GM18868 (cell line): ENCODE measurements around the gene KLHDC4.
"Not testable (repeated sequence)": the region's sequence is repeated elsewhere in the genome, so short reads cannot be mapped to it uniquely, and the experiment has no call there.

ENCODE experiments used
- ATAC-seq: cut with Tn5 transposase; IDR thresholded peaks from one replicate; pipeline ENCODE4 v1.9.1; 2021; ENCODE audit warnings: mild to moderate bottlenecking, moderate library complexity; ENCODE audit not compliant: unreplicated experiment

KLHDC4 gene

DNA sequence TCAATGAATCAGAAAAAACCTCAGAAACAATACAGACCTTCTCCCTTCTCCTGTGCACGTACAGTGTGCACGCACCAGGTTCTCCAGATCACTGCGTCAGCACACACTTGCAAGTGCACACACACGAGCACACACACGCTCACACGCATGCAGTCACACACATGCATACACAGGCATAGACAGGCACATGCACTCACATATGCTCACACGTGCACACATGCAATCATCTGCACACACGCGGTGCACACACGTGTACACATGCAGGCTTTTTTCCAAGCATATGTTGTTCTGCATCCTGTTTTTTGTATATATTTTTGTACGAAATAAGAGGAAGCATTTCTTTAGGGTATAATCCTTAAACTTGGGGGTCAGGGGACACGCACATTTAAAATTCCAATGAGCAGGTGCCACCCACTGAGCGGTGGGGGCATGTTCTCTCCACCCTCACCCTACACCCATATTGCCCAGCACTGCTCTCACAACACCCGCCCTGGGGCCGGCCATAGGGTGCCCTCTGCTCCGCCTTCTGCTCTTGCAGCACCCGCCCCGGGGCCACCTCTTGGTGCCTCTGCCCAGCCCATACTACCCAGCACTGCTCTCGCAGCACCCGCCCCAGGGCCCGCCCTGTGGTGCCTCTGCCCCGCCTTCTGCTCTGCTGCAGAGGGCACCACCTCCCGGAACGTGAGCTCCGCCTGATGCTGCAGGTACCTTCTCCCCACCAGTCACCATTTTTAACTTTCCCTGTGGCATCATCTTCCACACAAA lies 20.9 kb downstream of the KLHDC4 start:
- ATAC-seq, result no peak

DNA sequence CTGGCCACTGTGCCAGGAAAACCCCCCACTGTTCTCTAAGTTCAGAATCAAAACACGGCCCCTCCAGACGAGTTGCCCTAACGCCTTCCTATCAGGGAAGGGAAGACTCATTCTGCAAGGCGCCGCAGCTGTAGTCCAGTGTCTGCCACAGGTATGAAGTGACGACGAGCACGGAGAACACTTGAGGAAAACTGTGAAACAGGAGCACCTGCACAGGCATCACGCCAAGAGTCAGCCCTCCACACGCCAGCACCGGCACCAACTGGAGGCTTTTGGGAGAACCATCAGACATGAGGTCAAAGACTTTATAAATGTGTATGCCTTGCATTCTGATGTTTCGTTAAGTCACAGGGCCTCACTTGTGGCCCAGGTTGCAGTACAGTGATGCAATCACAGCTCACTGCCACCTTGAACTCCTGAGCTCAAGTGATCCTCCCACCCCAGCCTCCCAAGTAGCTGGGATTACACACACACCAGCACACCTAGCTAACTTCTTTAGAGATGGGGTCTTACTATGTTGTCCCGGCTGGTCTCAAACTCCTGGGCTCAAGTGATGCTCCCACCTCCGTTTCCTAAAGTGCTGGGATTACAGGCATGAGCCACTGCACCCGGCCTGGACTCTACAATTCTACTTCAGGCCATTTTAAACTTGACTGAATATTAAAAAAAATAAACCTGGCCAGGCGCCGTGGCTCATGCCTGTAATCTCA lies 22.9 kb downstream of the KLHDC4 start:
- ATAC-seq, result no peak

DNA sequence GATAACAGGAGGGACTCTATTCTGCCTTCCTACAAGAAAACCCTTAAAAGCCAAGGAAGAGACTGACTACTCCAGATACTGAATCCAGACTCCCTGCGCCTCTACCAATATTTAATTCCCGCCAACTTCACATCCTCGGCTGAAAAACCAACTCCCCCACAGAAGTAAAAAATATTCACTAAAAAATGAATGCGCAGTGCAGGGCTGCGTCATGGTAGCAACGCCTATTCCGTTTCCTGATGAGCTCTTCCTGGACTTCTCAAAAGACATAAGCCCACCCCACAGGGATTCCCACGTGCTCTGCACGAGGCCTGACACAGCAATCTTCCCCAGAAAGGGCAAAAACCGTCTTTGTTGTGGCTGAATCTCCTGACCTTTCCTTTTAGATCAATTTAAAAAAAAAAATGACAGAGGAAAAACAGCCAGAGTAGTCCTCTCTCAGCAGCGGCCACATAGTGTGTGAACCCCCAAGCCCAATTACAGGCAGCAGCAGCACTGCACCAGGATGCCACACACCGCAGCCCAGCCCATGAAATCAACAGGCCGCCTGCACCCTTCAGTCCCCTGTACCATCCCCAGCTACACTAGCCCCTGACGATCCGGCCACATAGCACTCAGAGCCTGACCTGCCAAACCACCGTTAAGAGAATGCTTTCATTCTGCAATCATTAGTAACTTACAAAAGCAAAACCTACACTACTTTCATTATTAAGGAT lies 23.9 kb downstream of the KLHDC4 start:
- no peak for ATAC-seq

DNA sequence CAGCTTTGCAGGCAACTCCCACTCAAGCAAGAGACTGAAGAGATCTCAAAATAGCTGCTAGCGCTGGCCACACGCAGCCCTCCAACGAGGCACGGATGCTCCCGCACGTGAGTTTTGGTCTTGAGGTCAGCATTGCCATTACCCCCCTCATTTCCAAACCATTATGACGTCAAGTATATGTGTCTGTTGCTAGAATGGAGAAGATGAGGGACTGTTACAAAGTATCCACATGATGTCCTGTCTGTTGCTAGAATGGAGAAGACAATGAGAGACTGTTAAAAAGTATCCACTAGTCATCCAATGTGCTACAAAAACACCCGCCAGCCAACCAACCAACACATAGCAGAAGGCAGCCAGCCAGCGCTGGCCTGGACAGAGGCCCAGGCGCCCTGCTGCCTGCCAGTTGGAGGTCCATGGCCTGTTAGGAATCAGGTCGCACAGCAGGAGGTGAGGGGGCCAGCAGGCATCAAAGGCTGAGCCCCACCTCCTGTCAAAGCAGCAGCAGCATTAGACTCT lies 24.8 kb downstream of the KLHDC4 start:
- no peak for ATAC-seq

DNA sequence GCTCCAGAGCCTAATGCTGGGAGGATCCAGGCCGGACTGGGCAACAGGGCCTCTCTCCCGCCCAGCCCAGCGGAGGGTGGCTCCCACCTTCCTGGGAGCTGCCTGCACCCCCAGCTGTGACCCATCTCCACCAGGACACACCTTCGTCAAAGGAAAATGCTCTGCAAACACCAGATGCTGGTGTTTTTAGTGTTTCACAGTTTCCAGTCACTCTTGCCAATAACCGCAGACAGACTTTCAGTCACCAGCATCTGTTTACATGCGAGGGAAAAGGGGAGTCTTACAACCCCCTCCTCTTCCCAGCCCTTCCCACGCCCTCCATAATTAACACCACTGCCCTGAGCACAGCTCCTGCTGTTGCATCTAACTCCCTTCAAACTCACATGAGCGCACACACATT lies 25.3 kb downstream of the KLHDC4 start:
- no peak for ATAC-seq

DNA sequence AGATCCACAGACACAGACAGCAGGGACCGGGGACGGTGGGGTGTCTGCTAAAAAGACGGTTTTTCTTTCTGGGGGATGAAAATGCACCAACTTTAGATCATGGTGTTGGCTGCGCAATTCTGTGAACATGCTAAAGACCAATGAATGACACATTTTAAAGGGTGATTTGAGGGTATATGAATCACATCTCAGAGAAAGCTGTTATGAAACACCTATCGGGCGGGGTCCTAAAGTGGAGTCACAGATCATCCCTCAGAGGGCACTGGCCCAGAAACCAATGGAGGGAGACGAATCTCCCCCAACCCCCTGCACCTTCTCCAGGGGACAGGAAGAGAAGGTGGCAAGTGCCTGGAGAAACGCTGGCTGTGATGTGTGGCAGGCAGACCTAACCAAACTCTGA lies 26.0 kb downstream of the KLHDC4 start:
- ATAC-seq, result no peak

DNA sequence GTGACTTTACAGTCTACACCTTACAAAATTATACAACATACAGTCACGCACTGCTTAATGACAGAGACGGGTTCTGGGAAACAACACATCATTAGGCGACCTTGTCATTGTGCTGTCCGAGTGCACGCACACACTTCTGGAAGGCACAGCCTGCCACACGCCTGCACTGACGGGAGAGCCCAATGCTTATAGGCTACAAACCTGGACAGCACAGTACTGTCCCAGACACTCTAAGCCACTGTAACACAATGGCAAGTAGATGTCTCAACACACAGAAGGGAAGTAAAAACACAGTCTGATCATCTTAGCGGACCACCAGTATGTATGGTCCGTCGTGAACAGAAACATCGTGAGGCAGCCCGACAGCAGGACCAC lies 29.8 kb downstream of the KLHDC4 start:
- ATAC-seq, result no peak

DNA sequence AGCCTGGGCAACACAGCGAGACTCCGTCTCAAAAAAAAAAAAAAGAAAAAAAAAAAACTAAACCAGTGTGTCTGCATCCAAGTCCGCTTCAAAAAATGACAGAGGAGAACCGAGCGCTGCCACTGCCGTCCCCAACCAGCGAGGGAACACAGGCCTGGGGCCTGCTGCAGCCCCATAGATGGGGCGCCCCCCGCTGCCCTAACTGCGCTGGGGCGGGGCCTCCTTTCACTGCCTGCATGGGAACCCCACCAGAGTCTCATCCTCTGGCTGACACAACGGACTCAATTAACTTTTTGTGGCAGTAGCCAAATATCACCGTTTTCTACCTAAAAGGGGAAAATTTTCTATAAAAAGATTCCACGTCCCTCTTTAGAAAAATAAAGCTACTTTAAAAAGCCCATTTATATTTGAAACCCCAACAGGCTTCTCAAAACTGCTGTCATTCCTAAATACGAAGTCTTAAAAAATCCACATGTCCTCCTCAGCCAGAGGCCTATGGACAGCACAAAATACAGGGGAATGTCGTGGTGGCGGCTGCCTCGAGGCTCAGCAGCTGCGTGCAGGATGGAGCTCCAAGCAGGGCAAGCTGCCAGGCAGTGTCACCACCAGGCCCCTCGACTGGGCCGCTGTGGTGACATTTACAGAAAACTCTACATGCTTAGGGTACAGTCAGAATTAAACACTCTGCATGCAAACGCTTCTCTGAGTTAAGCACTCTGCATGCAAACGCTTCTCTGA lies 30.3 kb downstream of the KLHDC4 start:
- ATAC-seq, result no peak

DNA sequence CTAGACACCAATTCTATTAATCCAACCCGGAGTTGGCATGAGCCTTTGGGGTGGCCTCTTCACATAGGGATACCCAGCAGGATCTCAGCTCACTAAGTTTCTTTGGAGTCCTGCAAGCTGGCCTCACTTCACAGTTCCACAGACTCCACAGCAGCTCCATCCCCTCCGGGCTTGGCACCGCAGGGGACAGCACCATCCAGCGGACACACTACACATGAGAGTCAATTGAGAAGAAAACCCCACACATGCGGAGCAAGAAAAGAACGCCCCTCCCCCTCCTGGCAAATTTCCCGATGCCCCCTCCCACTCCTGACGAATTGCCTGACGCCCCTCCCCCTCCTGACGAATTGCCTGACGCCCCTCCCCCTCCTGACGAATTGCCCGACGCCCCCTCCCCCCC lies 31.1 kb downstream of the KLHDC4 start:
- no peak for ATAC-seq

DNA sequence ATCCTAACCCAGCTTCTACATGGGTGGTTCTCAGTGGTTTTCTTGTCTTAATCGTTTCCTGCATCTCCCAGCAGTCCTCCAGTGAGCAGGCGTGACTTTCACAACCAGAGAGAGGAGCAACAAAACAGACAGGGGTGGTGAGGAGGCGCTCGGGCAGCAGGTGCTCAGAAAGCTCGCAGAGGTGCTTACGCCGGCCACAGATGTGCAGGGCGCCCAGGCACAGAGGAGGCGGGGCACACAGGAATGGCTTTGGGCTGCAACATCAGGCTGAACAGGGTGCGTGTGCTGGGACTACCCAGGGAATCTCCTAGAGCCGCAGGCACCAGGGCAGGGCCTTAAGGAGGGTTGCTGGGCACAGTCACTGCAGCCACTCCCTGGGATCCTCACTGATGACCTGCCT lies 32.6 kb downstream of the KLHDC4 start:
- ATAC-seq, result no peak

DNA sequence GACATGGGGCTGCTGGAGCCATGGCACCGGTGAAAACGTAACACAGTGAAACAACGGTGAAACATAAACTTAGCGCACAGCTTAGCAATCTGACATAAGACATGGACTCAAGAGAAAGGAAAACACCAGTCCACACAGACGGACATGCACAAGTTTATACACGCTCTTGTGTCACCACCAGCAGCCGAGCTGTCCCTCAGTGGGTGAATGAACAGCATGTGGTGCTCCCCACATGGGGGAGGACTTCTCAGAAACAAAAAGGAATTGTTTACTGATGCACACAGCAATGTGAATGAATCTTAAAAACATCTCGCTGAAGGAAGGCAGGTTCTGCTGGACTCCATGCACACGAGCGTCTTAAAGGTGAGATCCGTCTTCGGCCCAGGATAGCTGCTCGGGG lies 34.2 kb downstream of the KLHDC4 start:
- ATAC-seq, result no peak

DNA sequence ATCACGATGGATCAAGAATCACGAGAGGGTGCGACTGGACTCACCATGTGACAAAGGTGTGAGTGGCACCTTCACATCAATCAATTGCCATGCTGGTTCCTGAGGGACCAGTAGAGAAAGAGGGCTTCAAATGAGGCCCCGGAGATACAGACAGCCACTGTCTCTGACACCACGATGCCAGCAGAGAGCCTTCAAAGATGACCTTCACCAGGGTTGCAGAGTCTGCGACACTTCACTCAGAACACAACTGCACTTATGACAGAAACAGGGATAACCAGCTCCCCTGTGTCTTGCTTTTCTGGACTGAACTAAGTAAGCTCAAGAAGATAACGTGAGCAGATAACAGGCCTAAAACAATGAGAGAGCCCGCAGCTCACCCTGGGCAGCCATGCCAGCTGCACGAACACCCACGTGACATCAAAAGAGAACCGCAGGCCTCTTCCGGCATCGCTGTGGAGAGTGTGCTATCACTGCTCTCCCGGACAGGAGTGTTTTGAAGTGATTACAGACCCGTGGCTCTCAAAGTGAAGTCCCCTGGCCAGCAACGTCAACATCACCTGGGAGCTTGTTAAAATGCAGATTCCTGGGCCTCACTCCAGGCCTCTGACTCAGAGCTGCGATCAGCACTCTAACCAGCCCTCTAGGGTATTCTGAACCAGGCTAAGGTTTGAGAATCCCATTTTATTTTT lies 36.4 kb downstream of the KLHDC4 start:
- ATAC-seq, result no peak

DNA sequence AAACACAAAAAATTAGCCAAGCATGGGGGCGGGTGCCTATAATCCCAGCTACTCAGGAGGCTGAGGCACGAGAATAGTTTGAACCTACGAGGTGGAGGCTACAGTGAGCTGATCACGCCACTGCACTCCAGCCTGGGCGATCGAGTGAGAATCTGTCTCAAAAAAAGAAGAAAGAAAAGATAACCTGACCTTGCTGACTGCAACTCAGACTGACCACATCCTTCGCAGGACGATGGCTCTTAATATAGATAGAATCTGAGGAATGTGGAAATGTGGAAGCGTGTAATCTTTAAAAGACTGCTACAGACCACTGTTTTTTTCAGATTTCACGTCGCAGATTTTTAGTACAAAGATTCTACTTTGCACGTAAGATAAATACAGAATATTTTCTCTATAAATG lies 37.8 kb downstream of the KLHDC4 start:
- ATAC-seq, result no peak

DNA sequence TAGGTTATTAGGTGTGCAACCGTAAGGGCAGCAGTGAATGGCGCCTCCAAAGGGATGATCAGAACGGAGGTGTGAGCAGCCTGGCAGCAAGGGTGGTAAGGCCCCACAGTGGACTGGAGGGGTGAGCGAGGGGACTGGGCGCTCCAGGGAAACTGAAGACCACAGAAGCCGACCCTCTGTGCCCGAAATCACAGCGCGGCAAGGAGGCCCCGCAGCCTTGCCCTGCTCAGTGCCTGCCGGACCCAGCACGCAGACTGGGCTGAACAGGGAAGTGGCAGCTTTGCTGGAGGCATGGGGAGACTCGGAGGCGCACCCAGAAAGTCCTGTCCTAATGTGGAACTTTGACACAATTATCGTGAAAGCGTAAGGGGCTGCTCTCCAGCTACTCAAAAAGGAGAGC lies 38.4 kb downstream of the KLHDC4 start:
- no peak for ATAC-seq

DNA sequence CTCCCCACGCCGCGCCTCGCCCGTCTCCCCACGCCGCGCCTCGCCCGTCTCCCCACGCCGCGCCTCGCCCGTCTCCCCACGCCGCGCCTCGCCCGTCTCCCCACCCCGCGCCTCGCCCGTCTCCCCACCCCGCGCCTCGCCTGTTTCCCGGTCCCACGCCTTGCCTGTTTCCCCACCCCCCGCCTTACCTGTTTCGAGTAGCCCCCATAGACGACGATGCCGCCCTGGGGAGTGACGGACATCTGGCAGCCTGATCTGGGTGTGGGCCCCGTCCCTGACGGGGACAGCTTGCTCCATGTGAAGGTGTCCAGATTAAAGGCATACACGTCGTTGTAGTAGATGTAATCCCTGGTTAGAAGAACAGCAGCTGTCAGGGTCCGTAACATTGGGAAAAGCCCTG lies 39.2 kb downstream of the KLHDC4 start:
- ATAC-seq, result not testable (repeated sequence)

DNA sequence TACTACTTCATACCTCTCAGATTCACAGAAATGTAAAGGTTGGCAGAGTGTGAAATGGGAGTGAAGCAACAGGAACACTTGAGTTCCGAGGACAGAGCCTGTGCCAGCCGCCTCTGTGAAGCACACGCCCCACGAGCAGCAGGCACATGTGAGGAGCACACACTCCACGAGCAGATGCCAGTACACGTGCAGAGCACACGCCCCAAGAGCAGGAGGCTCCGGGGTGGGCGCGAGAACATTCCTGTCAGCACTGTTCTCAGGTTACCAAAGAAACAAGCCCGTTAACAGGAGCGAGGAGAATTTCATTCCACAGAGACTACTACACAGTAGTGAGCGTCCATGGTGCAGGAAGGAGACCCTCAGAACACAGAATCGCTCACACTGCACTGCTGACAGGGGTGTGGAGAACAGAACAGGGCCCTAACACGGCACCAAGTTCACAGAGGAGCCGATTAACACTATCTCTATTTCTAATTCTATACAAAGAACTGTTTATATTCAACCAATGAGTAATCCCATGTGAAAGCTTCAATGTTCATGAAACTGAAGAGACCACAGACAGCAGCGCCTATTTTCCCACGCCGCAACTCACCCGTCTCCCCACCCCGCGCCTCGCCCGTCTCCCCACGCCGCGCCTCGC lies 40.1 kb downstream of the KLHDC4 start:
- no peak for ATAC-seq

DNA sequence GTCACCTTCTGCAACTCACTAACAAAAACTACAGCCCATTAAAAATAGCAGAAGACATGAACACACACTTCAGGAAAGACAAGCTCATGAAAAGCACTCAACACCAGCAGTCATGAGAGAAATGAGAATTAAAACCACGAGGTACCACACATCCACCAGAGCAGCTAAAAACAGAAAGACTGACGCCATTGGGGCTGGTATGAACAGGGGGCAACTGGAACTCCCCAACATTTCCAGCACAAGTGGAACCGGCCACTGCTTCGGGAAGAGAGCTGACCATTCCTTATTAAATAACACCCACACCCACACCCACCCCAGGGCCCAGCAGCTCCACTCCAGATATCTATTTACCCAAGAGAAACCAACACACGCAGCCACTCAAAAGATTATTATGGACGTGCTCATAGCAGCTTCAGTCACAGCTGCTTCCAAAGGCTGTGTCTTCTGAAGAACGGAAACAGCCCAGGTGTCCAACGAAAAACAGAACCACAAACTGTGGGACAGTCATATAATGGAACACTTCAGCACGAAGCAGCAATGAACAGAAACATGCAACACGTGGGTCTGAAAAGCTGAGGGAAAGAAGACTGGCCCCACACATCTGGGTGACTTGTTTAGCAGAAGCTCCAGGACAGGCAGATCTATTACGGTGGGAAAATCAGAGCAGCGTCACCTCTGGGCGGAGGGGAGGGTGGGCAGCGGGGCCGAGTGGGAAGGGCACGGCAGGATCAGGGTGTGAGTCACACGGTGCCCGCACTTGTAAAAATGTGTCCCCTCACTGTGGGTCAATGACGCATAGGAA lies 41.1 kb downstream of the KLHDC4 start:
- peak; percentile 43 for ATAC-seq

DNA sequence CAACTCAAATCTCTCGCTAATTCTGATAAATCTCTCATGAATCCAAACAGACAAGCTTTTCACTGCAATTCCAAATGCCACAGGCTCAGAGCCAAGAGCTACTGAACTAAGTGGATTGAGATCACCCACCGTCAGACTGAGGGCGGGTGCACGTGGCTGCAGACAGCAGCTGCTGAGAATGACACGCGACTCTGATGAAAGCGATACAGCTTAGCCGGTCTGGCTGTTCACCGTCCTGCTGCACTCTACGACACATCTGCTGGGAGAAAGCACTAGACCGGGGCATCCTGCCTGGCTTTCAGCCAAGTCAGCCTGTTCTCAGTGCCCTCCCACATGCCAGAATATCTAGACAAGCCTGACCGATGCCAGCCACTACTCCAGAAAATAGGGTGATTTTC lies 42.6 kb downstream of the KLHDC4 start:
- ATAC-seq, result peak; percentile 69

DNA sequence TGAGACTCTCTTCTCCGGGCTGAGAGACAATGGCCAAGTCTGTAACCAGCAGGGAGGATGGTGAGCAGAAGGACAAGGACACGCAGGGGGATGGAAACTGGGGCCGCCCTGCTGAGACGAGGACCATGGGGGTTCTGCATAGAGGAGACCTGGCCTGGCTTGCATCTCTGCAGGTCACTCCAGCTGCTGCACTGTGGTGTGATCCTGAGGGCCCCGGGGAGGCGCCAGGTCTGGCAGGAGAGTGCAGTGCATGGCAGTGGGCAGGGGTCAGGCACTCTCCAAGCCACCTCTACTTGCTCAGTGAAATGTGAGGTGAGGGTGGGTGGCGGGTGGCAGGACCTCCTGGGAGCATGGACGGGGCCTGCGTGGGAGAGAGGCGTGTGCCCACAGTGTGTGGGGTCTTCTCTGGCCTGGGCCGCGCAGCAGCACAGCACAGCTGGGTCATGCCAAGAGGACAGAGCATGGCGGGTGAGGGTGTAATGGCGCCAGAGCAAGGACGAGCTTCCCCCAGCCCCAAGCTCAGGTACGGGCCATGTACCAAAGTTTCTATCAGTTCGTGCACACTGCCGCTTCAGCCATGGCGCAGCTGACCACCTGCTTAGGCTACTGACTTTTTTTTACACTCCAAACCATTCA lies 43.1 kb downstream of the KLHDC4 start:
- ATAC-seq, result no peak
